OCI-LY3 (cell line): ENCODE data around the gene KRT4.

Source experiments
- EZH2phosphoT487 ChIP-seq: fragments of 200-600 bp; shearing (Covaris generic); IDR thresholded peaks from 2 replicates; pipeline ENCODE4 v1.6.1; 2018; ENCODE audit warnings: antibody characterized with exemption, mixed run types, low read depth
- TF ChIP-seq, protein P1 (sequence below): fragments of 200-600, 300-600 bp; sonication (generic); IDR thresholded peaks from 2 replicates; pipeline ENCODE4 v1.5.1; 2014; ENCODE audit warnings: antibody characterized with exemption, low read length, low read depth

- TF ChIP-seq, protein P1, sequence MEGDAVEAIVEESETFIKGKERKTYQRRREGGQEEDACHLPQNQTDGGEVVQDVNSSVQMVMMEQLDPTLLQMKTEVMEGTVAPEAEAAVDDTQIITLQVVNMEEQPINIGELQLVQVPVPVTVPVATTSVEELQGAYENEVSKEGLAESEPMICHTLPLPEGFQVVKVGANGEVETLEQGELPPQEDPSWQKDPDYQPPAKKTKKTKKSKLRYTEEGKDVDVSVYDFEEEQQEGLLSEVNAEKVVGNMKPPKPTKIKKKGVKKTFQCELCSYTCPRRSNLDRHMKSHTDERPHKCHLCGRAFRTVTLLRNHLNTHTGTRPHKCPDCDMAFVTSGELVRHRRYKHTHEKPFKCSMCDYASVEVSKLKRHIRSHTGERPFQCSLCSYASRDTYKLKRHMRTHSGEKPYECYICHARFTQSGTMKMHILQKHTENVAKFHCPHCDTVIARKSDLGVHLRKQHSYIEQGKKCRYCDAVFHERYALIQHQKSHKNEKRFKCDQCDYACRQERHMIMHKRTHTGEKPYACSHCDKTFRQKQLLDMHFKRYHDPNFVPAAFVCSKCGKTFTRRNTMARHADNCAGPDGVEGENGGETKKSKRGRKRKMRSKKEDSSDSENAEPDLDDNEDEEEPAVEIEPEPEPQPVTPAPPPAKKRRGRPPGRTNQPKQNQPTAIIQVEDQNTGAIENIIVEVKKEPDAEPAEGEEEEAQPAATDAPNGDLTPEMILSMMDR: no peak
- TF ChIP-seq EZH2phosphoT487: no peak
These were observed 22.4 kb downstream of the KRT4 start for GRCh38 chr12:52791271-52792184.
